ENCODE results near the gene KCNIP3.

- TF ChIP-seq CTCF (IDR thresholded peaks at IDR 0.05 in 8 of 11, conservative IDR thresholded peaks at IDR 0.05 in 3 of 11) (no peak), POLR2A (IDR thresholded peaks at IDR 0.05) (no peak)
Observed at GRCh38 chr2:95329401-95329800, 32.3 kb downstream of the KCNIP3 start.
